ENCODE results near the gene KLK15. TPM values are rescaled to one million over a fixed set of nuclear protein-coding genes. Genes with fewer than 3 reads are reported as not detected.
A peak's percentile ranks its signal among the peaks of the same experiment; 100 is the strongest.

Gene KLK15
- total and polyA plus RNA-seq, 2 experiments from 2014 or later: not detected

GRCh38 chr19:50838239-50838638 lies 4.9 kb upstream of the KLK15 start:
- Histone ChIP-seq H3K9me3 (ENCODE audit: low read depth) (no peaks in the 10 kb centered on the region), H2AFZ (no peak overlapping the region), H3K79me2 (ENCODE audit: insufficient read depth) (no peaks in the 10 kb centered on the region), H3K4me3 (no peak overlapping the region), H3K9me2 (ENCODE audit: insufficient read depth) (no peaks in the 10 kb centered on the region), H3K4me1 (ENCODE audit: insufficient read depth) (no peaks in the 10 kb centered on the region), H3K27ac (no peak overlapping the region), H4K20me1 (ENCODE audit: insufficient read depth) (no peaks in the 10 kb centered on the region), H3K4me2 (ENCODE audit: unreplicated experiment) (no peak overlapping the region), H3K36me3 (ENCODE audit: low read depth) (no peaks in the 10 kb centered on the region), H3K27me3 (replicated peaks; ENCODE audit: insufficient read depth) (peaks cover 6% of the 10 kb centered on the region; the same call in 1 of the 2 replicates), H3F3A (ENCODE audit: insufficient read depth) (no peaks in the 10 kb centered on the region), H3K9ac (no peak overlapping the region)
- TF ChIP-seq EZH2 (IDR thresholded peaks at IDR 0.05; ENCODE audit: insufficient read depth, poor library complexity, severe bottlenecking): no peak
- DNase-seq: peak; percentile 21
- in situ Hi-C loops (cut with MboI): no loop called here
- WGBS, 2 experiments (ENCODE audit: low coverage in 1 of 2, low lambda C conversion rate in 2 of 2, missing lambda C conversion rate in 2 of 2): 12 to 16% methylated on average over 6 of the region's 6 CpGs

- H3K9me2 ChIP-seq (ENCODE audit: insufficient read depth): no peaks in the 10 kb centered on the region
- no peak overlapping the region for H3K27ac ChIP-seq
- 81 to 82% methylated on average over 10 of the region's 10 CpGs for WGBS, 2 experiments (ENCODE audit: low coverage in 1 of 2, low lambda C conversion rate in 2 of 2, missing lambda C conversion rate in 2 of 2)
- no peaks in the 10 kb centered on the region for H3K79me2 ChIP-seq (ENCODE audit: insufficient read depth)
- no peak overlapping the region for H3K4me2 ChIP-seq (ENCODE audit: unreplicated experiment)
- no peaks in the 10 kb centered on the region for H3K36me3 ChIP-seq (ENCODE audit: low read depth)
- H3K27me3 ChIP-seq (replicated peaks; ENCODE audit: insufficient read depth): peaks cover 6% of the 10 kb centered on the region; the same call in 1 of the 2 replicates
- H3K9me3 ChIP-seq (ENCODE audit: low read depth): no peaks in the 10 kb centered on the region
- H3K4me3 ChIP-seq: no peak overlapping the region
- no peaks in the 10 kb centered on the region for H4K20me1 ChIP-seq (ENCODE audit: insufficient read depth)
- no peaks in the 10 kb centered on the region for H3K4me1 ChIP-seq (ENCODE audit: insufficient read depth)
- in situ Hi-C loops (cut with MboI): no loop called here
- no peak overlapping the region for H3K9ac ChIP-seq
- no peak for DNase-seq
- H2AFZ ChIP-seq: no peak overlapping the region
- TF ChIP-seq EZH2phosphoT487 (IDR thresholded peaks at IDR 0.05; ENCODE audit: insufficient read depth, low read depth) (no peak), EZH2 (IDR thresholded peaks at IDR 0.05; ENCODE audit: insufficient read depth, poor library complexity, severe bottlenecking) (no peak)
- no peaks in the 10 kb centered on the region for H3F3A ChIP-seq (ENCODE audit: insufficient read depth)
These were observed 3.9 kb upstream of the KLK15 start for GRCh38 chr19:50837300-50837699.

- Histone ChIP-seq H3K9ac (no peak overlapping the region), H3K27me3 (replicated peaks; ENCODE audit: insufficient read depth) (peaks cover 6% of the 10 kb centered on the region; the same call in 1 of the 2 replicates), H4K20me1 (ENCODE audit: insufficient read depth) (no peaks in the 10 kb centered on the region), H3K4me2 (ENCODE audit: unreplicated experiment) (no peak overlapping the region), H3K9me3 (ENCODE audit: low read depth) (no peaks in the 10 kb centered on the region), H3F3A (ENCODE audit: insufficient read depth) (no peaks in the 10 kb centered on the region), H3K27ac (no peak overlapping the region), H3K79me2 (ENCODE audit: insufficient read depth) (no peaks in the 10 kb centered on the region), H2AFZ (no peak overlapping the region), H3K36me3 (ENCODE audit: low read depth) (no peaks in the 10 kb centered on the region), H3K4me3 (no peak overlapping the region), H3K9me2 (ENCODE audit: insufficient read depth) (no peaks in the 10 kb centered on the region), H3K4me1 (ENCODE audit: insufficient read depth) (no peaks in the 10 kb centered on the region)
- in situ Hi-C loops (cut with MboI): no loop called here
- TF ChIP-seq EZH2 (IDR thresholded peaks at IDR 0.05; ENCODE audit: insufficient read depth, poor library complexity, severe bottlenecking) (no peak), EZH2phosphoT487 (IDR thresholded peaks at IDR 0.05; ENCODE audit: insufficient read depth, low read depth) (no peak)
- 36 to 41% methylated on average over 18 to 19 of the region's 19 CpGs for WGBS, 2 experiments (ENCODE audit: low coverage in 1 of 2, low lambda C conversion rate in 2 of 2, missing lambda C conversion rate in 2 of 2)
- no peak for DNase-seq
These were observed 3.3 kb upstream of the KLK15 start for GRCh38 chr19:50836543-50837195.

- WGBS, 2 experiments (ENCODE audit: low coverage in 1 of 2, low lambda C conversion rate in 2 of 2, missing lambda C conversion rate in 2 of 2): 5 to 7% methylated on average over 41 to 55 of the region's 67 CpGs
These were observed 2.6 kb upstream of the KLK15 start for GRCh38 chr19:50835785-50836542.

More at GRCh38 chr19:50835785-50836542, 2.6 kb upstream of the KLK15 start:
- H3K4me3 ChIP-seq: peak overlapping the region; percentile 71
- H3K79me2 ChIP-seq (ENCODE audit: insufficient read depth): no peaks in the 10 kb centered on the region
- H3K4me2 ChIP-seq (ENCODE audit: unreplicated experiment): peak overlapping the region; percentile 70
- peak; percentile 79 for DNase-seq
- H3K36me3 ChIP-seq (ENCODE audit: low read depth): no peaks in the 10 kb centered on the region
- H3K9me2 ChIP-seq (ENCODE audit: insufficient read depth): no peaks in the 10 kb centered on the region
- H3K9me3 ChIP-seq (ENCODE audit: low read depth): no peaks in the 10 kb centered on the region
- peaks cover 6% of the 10 kb centered on the region; the same call in 1 of the 2 replicates for H3K27me3 ChIP-seq (replicated peaks; ENCODE audit: insufficient read depth)
- no peaks in the 10 kb centered on the region for H3K4me1 ChIP-seq (ENCODE audit: insufficient read depth)
- no peaks in the 10 kb centered on the region for H3F3A ChIP-seq (ENCODE audit: insufficient read depth)
- peak overlapping the region; percentile 84 for H2AFZ ChIP-seq
- TF ChIP-seq EZH2phosphoT487 (IDR thresholded peaks at IDR 0.05; ENCODE audit: insufficient read depth, low read depth) (no peak), EZH2 (IDR thresholded peaks at IDR 0.05; ENCODE audit: insufficient read depth, poor library complexity, severe bottlenecking) (no peak)
- in situ Hi-C loops (cut with MboI): no loop called here
- no peaks in the 10 kb centered on the region for H4K20me1 ChIP-seq (ENCODE audit: insufficient read depth)
- peak overlapping the region; percentile 19; the same call in 1 of the 2 replicates for H3K9ac ChIP-seq
- H3K27ac ChIP-seq: no peak overlapping the region

All from GM23248 (cell line).